HG03460 (cell line): Measurements from ENCODE around the gene KLHL24.
"Not testable (repeated sequence)": the region's sequence is repeated elsewhere in the genome, so short reads cannot be mapped to it uniquely, and the experiment has no call there.

Experiments
- ATAC-seq: cut with Tn5 transposase; IDR thresholded peaks from one replicate; pipeline ENCODE4 v1.9.1; 2021; ENCODE audit not compliant: unreplicated experiment

Gene KLHL24

GRCh38 chr3:183692436-183692835 is 57.0 kb downstream of the KLHL24 start:
- ATAC-seq: no peak

- ATAC-seq: no peak
Observed at GRCh38 chr3:183695569-183696364, 60.3 kb downstream of the KLHL24 start.

GRCh38 chr3:183697123-183697609 is 61.7 kb downstream of the KLHL24 start:
- no peak for ATAC-seq

- peak; percentile 67 for ATAC-seq
Observed at GRCh38 chr3:183697610-183698317, 62.3 kb downstream of the KLHL24 start, which contains the start of gene YEATS2. Gene YEATS2, plus strand, starts transcription at chr3:183697797. Its CDS starts 17,366 bp downstream, at chr3:183715163.

GRCh38 chr3:183698318-183698751 is 62.9 kb downstream of the KLHL24 start:
- ATAC-seq: peak; percentile 21

GRCh38 chr3:183698756-183699155 is 63.3 kb downstream of the KLHL24 start:
- ATAC-seq: no peak

GRCh38 chr3:183699238-183699947 is 64.0 kb downstream of the KLHL24 start:
- no peak for ATAC-seq

GRCh38 chr3:183701744-183702143 is 66.3 kb downstream of the KLHL24 start:
- no peak for ATAC-seq

GRCh38 chr3:183703892-183704291 is 68.5 kb downstream of the KLHL24 start:
- not testable (repeated sequence) for ATAC-seq

- ATAC-seq: no peak
Observed at GRCh38 chr3:183710231-183710630, 74.8 kb downstream of the KLHL24 start.

GRCh38 chr3:183711516-183711915 is 76.1 kb downstream of the KLHL24 start:
- ATAC-seq: no peak

- ATAC-seq: no peak
Observed at GRCh38 chr3:183714622-183715021, 79.2 kb downstream of the KLHL24 start.

- no peak for ATAC-seq
Observed at GRCh38 chr3:183718012-183718411, 82.6 kb downstream of the KLHL24 start.

GRCh38 chr3:183725387-183725786 is 90.0 kb downstream of the KLHL24 start:
- no peak for ATAC-seq

GRCh38 chr3:183728204-183728603 is 92.8 kb downstream of the KLHL24 start:
- ATAC-seq: no peak

GRCh38 chr3:183730361-183730760 is 94.9 kb downstream of the KLHL24 start:
- ATAC-seq: no peak

- no peak for ATAC-seq
Observed at GRCh38 chr3:183731611-183732010, 96.2 kb downstream of the KLHL24 start.

- ATAC-seq: no peak
Observed at GRCh38 chr3:183733553-183733952, 98.1 kb downstream of the KLHL24 start.
